Measurements from ENCODE around the gene TRIM33.

TRIM33 gene

GRCh38 chr1:114499478-114499877 lies 11.5 kb downstream of the TRIM33 start:
- Histone ChIP-seq H3K36me3 (ENCODE audit: control insufficient read depth, insufficient read depth, low read length) (no peaks in the 10 kb centered on the region), H3K4me1 (no peaks in the 10 kb centered on the region), H3K4me2 (ENCODE audit: low read length) (no peak overlapping the region), H3K9me3 (ENCODE audit: control insufficient read depth, low read length) (no peaks in the 10 kb centered on the region), H3K27me3 (ENCODE audit: control insufficient read depth, insufficient read depth, low read length) (no peaks in the 10 kb centered on the region), H3K9ac (no peak overlapping the region), H2AFZ (no peak overlapping the region), H3K79me2 (peaks cover 19% of the 10 kb centered on the region), H3K27ac (no peak overlapping the region), H3K4me3 (ENCODE audit: low read depth, low read length) (no peak overlapping the region)
- TF ChIP-seq CTCF (IDR thresholded peaks at IDR 0.05): no peak

- Histone ChIP-seq H3K4me1 (no peaks in the 10 kb centered on the region), H3K4me2 (ENCODE audit: low read length) (no peak overlapping the region), H3K9me3 (ENCODE audit: control insufficient read depth, low read length) (no peaks in the 10 kb centered on the region), H3K36me3 (ENCODE audit: control insufficient read depth, insufficient read depth, low read length) (no peaks in the 10 kb centered on the region), H3K27me3 (ENCODE audit: control insufficient read depth, insufficient read depth, low read length) (no peaks in the 10 kb centered on the region), H3K79me2 (peaks cover 28% of the 10 kb centered on the region), H3K9ac (no peak overlapping the region), H2AFZ (no peak overlapping the region), H3K27ac (no peak overlapping the region), H3K4me3 (ENCODE audit: low read depth, low read length) (no peak overlapping the region)
- TF ChIP-seq CTCF (IDR thresholded peaks at IDR 0.05): no peak
Observed at GRCh38 chr1:114496089-114496488, 14.9 kb downstream of the TRIM33 start.

GRCh38 chr1:114495486-114495885 lies 15.5 kb downstream of the TRIM33 start:
- H3K4me1 ChIP-seq: no peaks in the 10 kb centered on the region
- no peak overlapping the region for H3K27ac ChIP-seq
- no peak overlapping the region for H3K4me3 ChIP-seq (ENCODE audit: low read depth, low read length)
- H3K4me2 ChIP-seq (ENCODE audit: low read length): no peak overlapping the region
- no peaks in the 10 kb centered on the region for H3K9me3 ChIP-seq (ENCODE audit: control insufficient read depth, low read length)
- H3K36me3 ChIP-seq (ENCODE audit: control insufficient read depth, insufficient read depth, low read length): no peaks in the 10 kb centered on the region
- H2AFZ ChIP-seq: no peak overlapping the region
- H3K27me3 ChIP-seq (ENCODE audit: control insufficient read depth, insufficient read depth, low read length): no peaks in the 10 kb centered on the region
- H3K9ac ChIP-seq: no peak overlapping the region
- peaks cover 30% of the 10 kb centered on the region for H3K79me2 ChIP-seq
- TF ChIP-seq CTCF (IDR thresholded peaks at IDR 0.05): no peak

- no peak for TF ChIP-seq CTCF (IDR thresholded peaks at IDR 0.05)
- Histone ChIP-seq H3K4me2 (ENCODE audit: low read length) (no peak overlapping the region), H3K9ac (no peak overlapping the region), H2AFZ (no peak overlapping the region), H3K4me3 (ENCODE audit: low read depth, low read length) (no peak overlapping the region), H3K27ac (no peak overlapping the region), H3K79me2 (peaks cover 26% of the 10 kb centered on the region), H3K4me1 (no peaks in the 10 kb centered on the region), H3K36me3 (ENCODE audit: control insufficient read depth, insufficient read depth, low read length) (no peaks in the 10 kb centered on the region), H3K27me3 (ENCODE audit: control insufficient read depth, insufficient read depth, low read length) (no peaks in the 10 kb centered on the region), H3K9me3 (ENCODE audit: control insufficient read depth, low read length) (no peaks in the 10 kb centered on the region)
Observed at GRCh38 chr1:114492978-114493377, 18.0 kb downstream of the TRIM33 start.

GRCh38 chr1:114490274-114490693 lies 20.7 kb downstream of the TRIM33 start:
- no peak overlapping the region for H3K27ac ChIP-seq
- H3K79me2 ChIP-seq: peaks cover 29% of the 10 kb centered on the region
- no peaks in the 10 kb centered on the region for H3K27me3 ChIP-seq (ENCODE audit: control insufficient read depth, insufficient read depth, low read length)
- H3K4me1 ChIP-seq: no peaks in the 10 kb centered on the region
- H3K36me3 ChIP-seq (ENCODE audit: control insufficient read depth, insufficient read depth, low read length): no peaks in the 10 kb centered on the region
- H2AFZ ChIP-seq: no peak overlapping the region
- H3K9me3 ChIP-seq (ENCODE audit: control insufficient read depth, low read length): no peaks in the 10 kb centered on the region
- no peak overlapping the region for H3K4me2 ChIP-seq (ENCODE audit: low read length)
- H3K4me3 ChIP-seq (ENCODE audit: low read depth, low read length): no peak overlapping the region
- no peak for TF ChIP-seq CTCF (IDR thresholded peaks at IDR 0.05)
- no peak overlapping the region for H3K9ac ChIP-seq

All from parathyroid adenoma (tissue), 2 donors.